ENCODE data around the gene ADGRD1. TPM values are rescaled to one million over a fixed set of nuclear protein-coding genes. Genes with fewer than 3 reads are reported as not detected.

Gene ADGRD1
- total RNA-seq, 4 donors from 2014 or later, result 8.3 to 18.1 (median 12.5) TPM

DNA sequence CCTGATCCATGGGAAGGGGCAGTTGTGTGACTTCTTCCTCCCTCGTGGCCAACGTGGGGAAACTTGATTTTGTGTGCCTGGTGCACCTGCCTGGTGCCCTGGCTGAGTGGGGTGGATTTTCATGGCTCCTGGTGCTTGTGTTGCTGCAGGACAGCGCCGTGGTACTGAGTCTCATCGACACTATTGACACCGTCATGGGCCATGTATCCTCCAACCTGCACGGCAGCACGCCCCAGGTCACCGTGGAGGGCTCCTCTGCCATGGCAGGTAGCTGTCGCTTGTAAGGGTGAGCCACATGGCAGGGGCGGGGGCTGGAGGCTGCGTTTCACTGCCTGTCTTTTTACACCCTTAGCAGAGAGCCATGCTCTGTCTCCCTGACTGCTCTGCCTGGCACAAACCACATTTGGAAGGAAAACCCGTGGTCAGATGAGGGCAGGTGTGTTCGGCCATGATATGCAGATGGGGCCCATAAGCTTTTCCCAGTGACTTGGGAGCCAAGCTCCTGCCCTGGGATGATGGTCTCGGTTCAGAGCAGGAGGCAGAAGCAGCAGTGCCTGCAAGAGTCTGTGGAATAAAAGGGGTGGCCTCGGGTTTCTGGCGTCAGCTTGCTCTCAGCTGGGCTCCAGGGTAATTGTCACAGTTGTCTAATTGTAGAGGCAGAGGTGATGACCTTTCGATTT is 49.5 kb downstream of the ADGRD1 start:
- H3K27ac ChIP-seq, result no peak overlapping the region
- intact Hi-C loops (cut with DNase I; ENCODE audit: low total_unique reads), result no loop called here
- 15 to 78% methylated on average over 2 to 15 of the region's 18 CpGs for WGBS, 2 donors (ENCODE audit: low coverage in 1 of 2)
- H3K27me3 ChIP-seq, result no peaks in the 10 kb centered on the region
- TF ChIP-seq EP300 (IDR thresholded peaks at IDR 0.05; ENCODE audit: low read depth) (no peak), POLR2A (IDR thresholded peaks at IDR 0.05) (no peak), POLR2AphosphoS5 (IDR thresholded peaks at IDR 0.05) (no peak)
- TF ChIP-seq, protein P1, sequence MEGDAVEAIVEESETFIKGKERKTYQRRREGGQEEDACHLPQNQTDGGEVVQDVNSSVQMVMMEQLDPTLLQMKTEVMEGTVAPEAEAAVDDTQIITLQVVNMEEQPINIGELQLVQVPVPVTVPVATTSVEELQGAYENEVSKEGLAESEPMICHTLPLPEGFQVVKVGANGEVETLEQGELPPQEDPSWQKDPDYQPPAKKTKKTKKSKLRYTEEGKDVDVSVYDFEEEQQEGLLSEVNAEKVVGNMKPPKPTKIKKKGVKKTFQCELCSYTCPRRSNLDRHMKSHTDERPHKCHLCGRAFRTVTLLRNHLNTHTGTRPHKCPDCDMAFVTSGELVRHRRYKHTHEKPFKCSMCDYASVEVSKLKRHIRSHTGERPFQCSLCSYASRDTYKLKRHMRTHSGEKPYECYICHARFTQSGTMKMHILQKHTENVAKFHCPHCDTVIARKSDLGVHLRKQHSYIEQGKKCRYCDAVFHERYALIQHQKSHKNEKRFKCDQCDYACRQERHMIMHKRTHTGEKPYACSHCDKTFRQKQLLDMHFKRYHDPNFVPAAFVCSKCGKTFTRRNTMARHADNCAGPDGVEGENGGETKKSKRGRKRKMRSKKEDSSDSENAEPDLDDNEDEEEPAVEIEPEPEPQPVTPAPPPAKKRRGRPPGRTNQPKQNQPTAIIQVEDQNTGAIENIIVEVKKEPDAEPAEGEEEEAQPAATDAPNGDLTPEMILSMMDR (IDR thresholded peaks at IDR 0.05), result no peak
- no peaks in the 10 kb centered on the region for H3K36me3 ChIP-seq
- DNase-seq, result no peak
- in situ Hi-C loops (cut with MboI; ENCODE audit: low pct_ligation_motif_present in 1 of 4, low pct_unique_long_range_greater_than_20kb in 1 of 4, low sequenced_read_pairs in 3 of 4), result no loop called here
- H3K4me3 ChIP-seq, result no peak overlapping the region
- H3K9me3 ChIP-seq, result no peaks in the 10 kb centered on the region
- no peaks in the 10 kb centered on the region for H3K4me1 ChIP-seq

DNA sequence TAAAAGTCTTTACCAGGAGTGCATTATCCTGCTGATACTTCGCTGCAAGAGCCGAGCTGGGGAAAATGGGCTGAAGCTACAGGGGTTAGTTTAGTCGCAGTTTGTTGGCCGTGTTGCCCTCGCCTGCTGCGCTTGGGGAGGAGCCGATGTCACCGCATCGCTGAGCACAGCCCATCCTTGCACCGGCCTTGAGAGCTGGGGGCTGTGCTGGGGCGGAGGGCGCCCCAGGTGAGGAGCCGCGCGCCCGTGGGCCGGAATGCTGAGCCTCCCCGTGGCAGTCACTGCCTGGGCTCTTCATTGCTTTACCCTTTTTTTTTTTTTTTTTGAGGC is 50.0 kb downstream of the ADGRD1 start:
- intact Hi-C loops (cut with DNase I; ENCODE audit: low total_unique reads) (no loop called here), in situ Hi-C loops (cut with MboI; ENCODE audit: low pct_ligation_motif_present in 1 of 4, low pct_unique_long_range_greater_than_20kb in 1 of 4, low sequenced_read_pairs in 3 of 4) (no loop called here)
- Histone ChIP-seq H3K27me3 (no peaks in the 10 kb centered on the region), H3K36me3 (no peaks in the 10 kb centered on the region), H3K4me1 (no peaks in the 10 kb centered on the region), H3K27ac (no peak overlapping the region), H3K4me3 (no peak overlapping the region), H3K9me3 (no peaks in the 10 kb centered on the region)
- TF ChIP-seq POLR2AphosphoS5 (IDR thresholded peaks at IDR 0.05) (no peak), POLR2A (IDR thresholded peaks at IDR 0.05) (no peak), EP300 (IDR thresholded peaks at IDR 0.05; ENCODE audit: low read depth) (no peak)
- TF ChIP-seq, protein P1 (IDR thresholded peaks at IDR 0.05), result no peak
- no peak for DNase-seq
- WGBS, 2 donors (ENCODE audit: low coverage in 1 of 2), result 87% methylated on average over 18 of the region's 18 CpGs; no CpG with 5 or more reads in 1 of the 2 donors

DNA sequence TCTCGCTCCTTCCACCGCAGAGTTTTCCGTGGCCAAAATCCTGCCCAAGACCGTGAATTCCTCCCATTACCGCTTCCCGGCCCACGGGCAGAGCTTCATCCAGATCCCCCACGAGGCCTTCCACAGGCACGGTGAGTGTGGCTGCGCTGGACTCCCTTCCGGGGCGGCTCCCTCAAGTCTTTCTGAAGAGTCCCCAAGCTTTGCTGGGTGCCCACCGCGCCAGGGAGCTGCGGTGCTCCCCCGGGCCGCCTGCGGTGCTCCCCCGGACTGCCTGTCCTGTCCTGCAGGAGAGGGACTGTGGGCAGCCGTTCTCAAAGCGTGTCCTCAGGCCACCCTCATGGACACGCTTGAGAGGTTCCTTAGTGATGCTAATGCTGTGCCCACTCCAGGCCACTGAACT is 50.5 kb downstream of the ADGRD1 start:
- H3K27ac ChIP-seq, result no peak overlapping the region
- in situ Hi-C loops (cut with MboI; ENCODE audit: low pct_ligation_motif_present in 1 of 4, low pct_unique_long_range_greater_than_20kb in 1 of 4, low sequenced_read_pairs in 3 of 4), result no loop called here
- 85 to 100% methylated on average over 1 to 22 of the region's 22 CpGs for WGBS, 2 donors (ENCODE audit: low coverage in 1 of 2)
- TF ChIP-seq POLR2A (IDR thresholded peaks at IDR 0.05) (no peak), POLR2AphosphoS5 (IDR thresholded peaks at IDR 0.05) (no peak), EP300 (IDR thresholded peaks at IDR 0.05; ENCODE audit: low read depth) (no peak)
- TF ChIP-seq, protein P1 (IDR thresholded peaks at IDR 0.05), result no peak
- no peak for DNase-seq
- H3K9me3 ChIP-seq, result no peaks in the 10 kb centered on the region
- no peak overlapping the region for H3K4me3 ChIP-seq
- no peaks in the 10 kb centered on the region for H3K4me1 ChIP-seq
- H3K27me3 ChIP-seq, result no peaks in the 10 kb centered on the region
- no peaks in the 10 kb centered on the region for H3K36me3 ChIP-seq
- intact Hi-C loops (cut with DNase I; ENCODE audit: low total_unique reads), result no loop called here

DNA sequence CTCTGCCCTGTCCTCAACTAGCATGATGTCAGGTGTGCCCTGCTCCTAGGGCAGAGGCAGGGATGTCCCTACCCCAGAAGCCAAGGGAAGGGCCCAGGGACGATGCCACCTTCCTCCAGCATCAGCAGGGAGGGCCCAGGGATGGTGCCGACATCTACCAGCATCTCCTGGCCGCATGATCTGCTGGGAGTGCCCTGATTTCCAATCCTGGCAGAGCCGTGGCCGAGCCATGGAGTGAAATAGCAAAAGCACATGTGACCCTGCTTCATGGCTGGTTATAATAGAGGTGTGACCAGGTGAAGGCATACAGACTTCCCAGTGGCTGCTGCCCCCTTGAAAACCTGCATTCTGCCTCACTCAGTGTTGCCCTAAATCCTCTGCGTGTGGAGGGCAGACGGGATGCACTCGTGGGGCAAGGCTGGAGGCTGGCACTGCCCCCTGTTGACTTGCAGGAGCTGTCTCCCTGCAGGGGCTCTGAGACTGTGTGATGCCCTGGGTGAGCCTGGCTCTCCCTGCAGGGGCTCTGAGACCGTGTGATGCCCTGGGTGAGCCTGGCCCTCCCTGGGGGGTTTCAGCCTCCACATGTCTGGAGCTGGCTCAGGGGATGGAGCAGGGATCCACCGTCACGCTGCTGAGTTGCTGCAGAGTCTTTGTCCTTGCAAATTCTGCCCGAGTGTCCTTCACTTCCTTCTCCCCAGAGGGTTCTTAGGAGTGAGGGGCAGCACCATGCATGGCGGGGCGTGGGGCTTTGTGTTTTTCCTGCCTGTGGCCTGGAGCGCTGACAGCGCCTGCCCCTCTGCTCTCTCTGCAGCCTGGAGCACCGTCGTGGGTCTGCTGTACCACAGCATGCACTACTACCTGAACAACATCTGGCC is 51.7 kb downstream of the ADGRD1 start:
- H3K27me3 ChIP-seq, result no peaks in the 10 kb centered on the region
- DNase-seq, result no peak
- in situ Hi-C loops (cut with MboI; ENCODE audit: low pct_ligation_motif_present in 1 of 4, low pct_unique_long_range_greater_than_20kb in 1 of 4, low sequenced_read_pairs in 3 of 4), result no loop called here
- no peak overlapping the region for H3K27ac ChIP-seq
- no peaks in the 10 kb centered on the region for H3K4me1 ChIP-seq
- TF ChIP-seq EP300 (IDR thresholded peaks at IDR 0.05; ENCODE audit: low read depth) (no peak), POLR2A (IDR thresholded peaks at IDR 0.05) (no peak), POLR2AphosphoS5 (IDR thresholded peaks at IDR 0.05) (no peak)
- TF ChIP-seq, protein P1 (IDR thresholded peaks at IDR 0.05), result no peak
- H3K4me3 ChIP-seq, result no peak overlapping the region
- WGBS, 2 donors (ENCODE audit: low coverage in 1 of 2), result 71% methylated on average over 18 of the region's 18 CpGs; no CpG with 5 or more reads in 1 of the 2 donors
- no peaks in the 10 kb centered on the region for H3K36me3 ChIP-seq
- intact Hi-C loops (cut with DNase I; ENCODE audit: low total_unique reads), result loop anchor here (5.0 kb wide), 1 partner anchor 43 kb away; no protein-coding TSS in a partner anchor
- H3K9me3 ChIP-seq, result no peaks in the 10 kb centered on the region
